HEK293T (cell line): Measurements from ENCODE around the gene HGFAC.

Experiments used
- CTCF ChIA-PET: fragments of 350-600 bp; formaldehyde crosslinking; extraction: SDS; loops from one replicate; lab custom pipeline; 2021; ENCODE audit warnings: antibody characterized with exemption, inconsistent platforms; lab: Yijun Ruan, JAX
- POLR2A ChIA-PET: fragments of 350-600 bp; formaldehyde crosslinking; extraction: SDS; loops from one replicate; lab custom pipeline; 2020; ENCODE audit warnings: antibody characterized with exemption, inconsistent platforms; lab: Yijun Ruan, JAX
- DNase-seq: peaks from one replicate; pipeline ENCODE4 v3.0.0; 2012; ENCODE audit warnings: mixed read lengths; ENCODE audit errors: extremely low spot score
- ARNT ChIP-seq: fragments of 450-650 bp; IDR thresholded peaks from 2 replicates; pipeline ENCODE4 v1.6.1; 2017; ENCODE audit warnings: mild to moderate bottlenecking
- BHLHE40 ChIP-seq: fragments of 450-650 bp; IDR thresholded peaks from 2 replicates; pipeline ENCODE4 v1.6.1; 2016; ENCODE audit warnings: mild to moderate bottlenecking, moderate library complexity, borderline replicate concordance
- CTBP1 ChIP-seq: fragments of 450-650 bp; IDR thresholded peaks from 2 replicates; pipeline ENCODE4 v1.6.1; 2016; ENCODE audit warnings: borderline replicate concordance
- ELF4 ChIP-seq: fragments of 450-650 bp; IDR thresholded peaks from 2 replicates; pipeline ENCODE4 v1.6.1; 2017; ENCODE audit warnings: antibody characterized with exemption
- FOXA1 ChIP-seq: fragments of 450-650 bp; IDR thresholded peaks from 2 replicates; pipeline ENCODE4 v1.6.1; 2016; ENCODE audit warnings: mild to moderate bottlenecking
- FOXK2 ChIP-seq: fragments of 450-650 bp; IDR thresholded peaks from 2 replicates; pipeline ENCODE4 v1.6.1; 2016; ENCODE audit warnings: mild to moderate bottlenecking
- FOXM1 ChIP-seq: fragments of 450-650 bp; IDR thresholded peaks from 2 replicates; pipeline ENCODE4 v1.6.1; 2017; ENCODE audit warnings: mild to moderate bottlenecking, borderline replicate concordance
- HDGF ChIP-seq: fragments of 450-650 bp; IDR thresholded peaks from 2 replicates; pipeline ENCODE4 v1.6.1; 2017; ENCODE audit warnings: antibody characterized with exemption, borderline replicate concordance
- L3MBTL2 ChIP-seq: fragments of 450-650 bp; conservative IDR thresholded peaks from 2 replicates; pipeline ENCODE4 v1.6.1; 2016; ENCODE audit warnings: mild to moderate bottlenecking
- LEF1 ChIP-seq: fragments of 450-650 bp; IDR thresholded peaks from 2 replicates; pipeline ENCODE4 v1.6.1; 2017; ENCODE audit warnings: mild to moderate bottlenecking, borderline replicate concordance
- NFRKB ChIP-seq: fragments of 450-650 bp; IDR thresholded peaks from 2 replicates; pipeline ENCODE4 v1.6.1; 2016; ENCODE audit warnings: mild to moderate bottlenecking, moderate library complexity
- SP1 ChIP-seq: fragments of 450-650 bp; IDR thresholded peaks from 2 replicates; pipeline ENCODE4 v1.6.1; 2017
- SUZ12 ChIP-seq: fragments of 450-650 bp; IDR thresholded peaks from 2 replicates; pipeline ENCODE4 v1.6.1; 2016; ENCODE audit warnings: mild to moderate bottlenecking
- TARDBP ChIP-seq: fragments of 450-650 bp; IDR thresholded peaks from 2 replicates; pipeline ENCODE4 v1.6.1; 2016
- ZNF384 ChIP-seq: fragments of 450-650 bp; IDR thresholded peaks from 2 replicates; pipeline ENCODE4 v1.6.1; 2016
- TF ChIP-seq, protein P1 (sequence below): fragments of 450-650 bp; IDR thresholded peaks from 2 replicates; pipeline ENCODE4 v1.6.1; 2016

Gene HGFAC

DNA sequence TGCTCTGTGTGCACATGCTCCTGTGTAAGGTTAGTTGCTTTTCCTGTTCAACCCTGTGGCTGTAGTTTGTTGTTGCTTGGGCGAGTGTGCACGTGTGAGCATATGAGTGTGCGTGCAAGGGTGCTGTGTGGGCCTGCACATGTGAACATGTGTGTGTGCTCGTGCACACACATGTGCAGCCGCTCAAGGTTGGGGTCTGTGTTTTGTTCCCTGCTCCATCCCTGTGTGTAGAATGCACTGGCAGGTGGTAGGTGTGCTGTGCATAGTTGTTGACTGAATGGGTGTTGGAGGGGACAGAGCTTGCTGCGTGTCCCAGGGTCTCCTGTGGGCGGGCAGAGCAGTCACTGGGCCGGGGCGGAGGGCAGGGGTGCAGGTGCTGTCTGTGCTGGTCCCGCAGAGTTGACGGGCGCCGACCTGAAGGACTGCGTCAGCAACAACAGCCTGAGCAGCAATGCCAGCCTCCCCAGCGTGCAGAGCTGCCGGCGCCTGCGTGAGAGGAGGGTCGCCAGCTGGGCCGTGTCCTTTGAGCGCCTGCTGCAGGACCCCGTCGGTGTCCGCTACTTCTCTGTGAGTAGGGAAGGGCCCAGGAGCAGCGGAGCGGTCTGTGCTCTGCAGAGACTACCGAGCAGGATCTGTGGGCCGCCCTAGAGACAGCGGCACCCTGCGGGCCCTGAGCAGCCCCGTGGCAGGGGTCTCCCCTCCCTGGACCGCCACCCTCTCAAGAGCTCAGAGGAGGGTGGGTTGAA lies 27.9 kb upstream of the HGFAC start:
- CTCF ChIA-PET = no interaction called here
- POLR2A ChIA-PET = no interaction called here
- TF ChIP-seq FOXA1 (no peak), BHLHE40 (no peak), LEF1 (no peak), ARNT (no peak), TARDBP (no peak), SUZ12 (no peak), L3MBTL2 (no peak), FOXM1 (no peak), ZNF384 (no peak), FOXK2 (no peak), HDGF (no peak), NFRKB (no peak), ELF4 (no peak), SP1 (no peak), CTBP1 (no peak)
- TF ChIP-seq, protein P1, sequence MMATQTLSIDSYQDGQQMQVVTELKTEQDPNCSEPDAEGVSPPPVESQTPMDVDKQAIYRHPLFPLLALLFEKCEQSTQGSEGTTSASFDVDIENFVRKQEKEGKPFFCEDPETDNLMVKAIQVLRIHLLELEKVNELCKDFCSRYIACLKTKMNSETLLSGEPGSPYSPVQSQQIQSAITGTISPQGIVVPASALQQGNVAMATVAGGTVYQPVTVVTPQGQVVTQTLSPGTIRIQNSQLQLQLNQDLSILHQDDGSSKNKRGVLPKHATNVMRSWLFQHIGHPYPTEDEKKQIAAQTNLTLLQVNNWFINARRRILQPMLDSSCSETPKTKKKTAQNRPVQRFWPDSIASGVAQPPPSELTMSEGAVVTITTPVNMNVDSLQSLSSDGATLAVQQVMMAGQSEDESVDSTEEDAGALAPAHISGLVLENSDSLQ = no peak
- no peak for DNase-seq

DNA sequence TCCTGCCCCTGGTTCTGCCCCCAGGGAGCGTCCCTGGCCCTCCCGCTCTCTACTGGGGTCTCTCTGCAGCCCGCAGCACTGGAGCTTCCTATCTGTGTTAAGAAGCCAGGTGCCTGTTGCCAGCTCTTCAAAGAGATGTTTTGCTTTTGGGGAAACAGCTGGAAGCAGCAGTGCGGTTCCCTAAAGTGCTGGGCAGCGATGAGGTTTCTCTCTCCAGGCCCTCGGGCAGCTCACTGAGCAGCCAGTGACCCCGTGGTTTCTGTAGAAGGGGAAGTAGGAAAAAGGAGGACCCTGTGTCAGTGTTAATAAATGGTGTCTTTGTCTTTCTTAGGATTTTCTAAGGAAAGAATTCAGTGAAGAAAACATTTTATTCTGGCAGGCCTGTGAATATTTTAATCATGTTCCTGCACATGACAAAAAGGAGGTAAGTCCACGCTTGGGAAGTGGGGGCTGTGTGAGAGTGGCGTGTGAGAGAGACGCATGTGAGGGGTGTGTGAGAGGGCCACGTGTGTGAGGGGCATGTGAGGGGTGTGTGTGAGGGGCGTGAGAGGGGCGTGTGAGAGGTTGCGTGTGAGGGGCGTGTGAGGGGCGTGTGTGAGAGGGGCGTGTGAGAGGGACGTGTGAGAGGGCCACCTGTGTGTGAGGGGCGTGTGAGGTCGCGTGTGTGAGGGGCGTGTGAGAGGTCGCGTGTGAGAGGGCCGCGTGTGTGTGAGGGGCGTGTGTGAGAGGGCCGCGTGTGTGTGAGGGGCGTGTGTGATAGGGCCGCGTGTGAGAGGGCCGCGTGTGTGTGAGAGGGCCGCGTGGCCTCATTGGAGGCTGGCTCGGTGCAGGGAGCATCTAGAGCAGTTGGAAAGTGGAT lies 27.1 kb upstream of the HGFAC start:
- TF ChIP-seq ZNF384 (no peak), ELF4 (no peak), SUZ12 (no peak), HDGF (no peak), FOXK2 (no peak), LEF1 (no peak), NFRKB (no peak), SP1 (no peak), TARDBP (no peak), ARNT (no peak)
- TF ChIP-seq, protein P1 = no peak
- CTCF ChIA-PET = no interaction called here
- POLR2A ChIA-PET = no interaction called here
- DNase-seq = no peak

DNA sequence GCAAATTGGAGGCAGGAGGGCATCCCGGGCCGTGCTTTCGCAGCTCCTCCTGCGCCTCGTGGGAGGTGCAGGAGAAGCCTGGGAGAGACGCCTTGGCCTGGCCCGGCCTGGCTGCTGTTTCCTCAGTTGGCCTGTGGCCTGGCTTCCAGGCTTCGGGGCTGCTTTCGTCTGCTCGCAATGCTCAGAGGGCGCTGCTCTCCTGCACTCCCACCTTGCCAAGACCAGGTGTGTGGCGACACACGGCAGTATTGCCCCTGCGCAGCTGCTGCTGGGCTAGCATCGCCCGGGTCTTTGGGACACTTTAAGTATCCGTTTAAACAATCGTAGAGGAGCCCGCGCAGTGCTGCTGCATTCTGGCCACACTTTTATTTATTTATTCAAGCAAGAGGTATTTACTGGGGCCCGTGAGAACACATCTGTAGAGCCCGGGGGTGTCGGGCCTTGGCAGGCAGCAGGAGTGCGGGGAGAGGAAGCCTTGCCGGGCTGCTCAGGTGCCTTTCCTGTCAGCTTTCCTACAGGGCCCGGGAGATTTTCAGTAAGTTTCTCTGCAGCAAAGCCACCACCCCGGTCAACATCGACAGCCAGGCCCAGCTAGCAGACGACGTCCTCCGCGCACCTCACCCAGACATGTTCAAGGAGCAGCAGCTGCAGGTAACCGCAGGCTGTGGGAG lies 26.2 kb upstream of the HGFAC start:
- CTCF ChIA-PET = no interaction called here

DNA sequence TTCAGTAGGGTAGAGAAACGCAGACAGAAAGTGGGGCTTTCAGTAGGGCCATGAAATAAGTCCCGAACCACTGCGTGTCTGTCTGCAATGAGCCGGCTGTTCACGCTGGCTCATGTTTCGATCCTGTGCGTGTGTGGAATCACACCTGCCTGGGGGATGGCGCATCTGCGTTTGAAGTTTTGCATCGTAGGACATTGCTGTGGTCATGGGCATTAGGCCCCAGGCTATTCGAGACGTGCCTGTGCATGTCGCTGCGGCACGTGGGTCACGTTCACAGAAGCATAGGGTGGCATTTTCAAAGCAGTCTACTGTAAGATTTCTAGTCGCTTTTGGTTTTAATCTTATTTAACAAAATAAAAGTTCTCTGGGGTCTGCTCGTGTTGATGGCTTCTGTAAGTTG lies 25.5 kb upstream of the HGFAC start:
- TF ChIP-seq NFRKB = no peak
- TF ChIP-seq ZNF384 = no peak
- no peak for TF ChIP-seq CTBP1
- TF ChIP-seq BHLHE40 = no peak
- TF ChIP-seq FOXA1 = no peak
- no peak for TF ChIP-seq LEF1
- no peak for TF ChIP-seq SP1
- TF ChIP-seq HDGF = no peak
- TF ChIP-seq L3MBTL2 = no peak
- no peak for TF ChIP-seq FOXM1
- no peak for TF ChIP-seq TARDBP
- TF ChIP-seq SUZ12 = no peak
- TF ChIP-seq FOXK2 = no peak
- TF ChIP-seq ARNT = no peak
- TF ChIP-seq ELF4 = no peak
- TF ChIP-seq, protein P1 = no peak
- POLR2A ChIA-PET = no interaction called here
- CTCF ChIA-PET = interaction anchor here (0.7 kb wide), 1 partner anchor 1132 kb away, joined by 3 read pairs; no protein-coding TSS in a partner anchor
- no peak for DNase-seq

More for the DNA sequence above, 26.2 kb upstream of the HGFAC start:
- DNase-seq = no peak
- POLR2A ChIA-PET = no interaction called here
- TF ChIP-seq ELF4 (no peak), SP1 (no peak), L3MBTL2 (no peak), NFRKB (no peak), CTBP1 (no peak), FOXA1 (no peak), BHLHE40 (no peak), ZNF384 (no peak), HDGF (no peak), SUZ12 (no peak), FOXM1 (no peak), ARNT (no peak), LEF1 (no peak)
- TF ChIP-seq, protein P1 = no peak
